Measurements from ENCODE around the gene ZNF160. TPM values are rescaled to one million over a fixed set of nuclear protein-coding genes. Genes with fewer than 3 reads are reported as not detected.

ZNF160 gene
- total RNA-seq, 2 experiments from 2014 or later = 48.0 to 50.0 TPM

DNA sequence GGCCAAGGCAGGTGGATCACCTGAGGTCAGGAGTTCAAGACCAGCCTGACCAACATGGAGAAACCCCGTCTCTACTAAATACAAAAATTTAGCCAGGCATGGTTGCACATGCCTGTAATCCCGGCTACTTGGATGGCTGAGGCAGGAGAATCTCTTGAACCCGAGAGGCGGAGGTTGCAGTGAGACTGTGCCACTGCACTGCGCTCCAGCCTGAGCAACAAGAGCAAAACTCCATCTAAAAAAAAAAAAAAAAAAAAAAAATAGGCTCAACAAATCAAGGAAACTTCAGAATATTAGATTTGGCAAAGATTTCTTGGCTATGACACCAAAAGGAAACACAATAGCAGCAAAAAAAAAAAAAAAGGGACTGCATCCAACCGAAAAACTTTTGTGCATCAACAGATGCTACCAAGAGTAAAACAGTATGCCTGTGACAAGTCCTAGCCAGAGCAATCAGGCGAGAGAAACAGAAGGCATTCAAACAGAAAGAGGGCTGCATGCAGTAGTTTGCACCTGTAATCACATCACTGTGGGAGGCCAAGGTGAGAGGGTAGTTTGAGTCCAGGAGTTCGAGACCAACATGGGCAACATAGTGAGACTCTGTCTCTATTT is 23.8 kb downstream of the ZNF160 start:
- Mint-ChIP-seq H3K4me3 (no peak overlapping the region), H3K4me1 (ENCODE audit: low read depth) (peaks cover 11% of the 10 kb centered on the region), H3K27ac (no peak overlapping the region), H3K9me3 (peaks cover 50% of the 10 kb centered on the region), H3K36me3 (ENCODE audit: low read depth) (peaks cover 97% of the 10 kb centered on the region), H3K27me3 (no peaks in the 10 kb centered on the region)
- TF ChIP-seq, protein P1, sequence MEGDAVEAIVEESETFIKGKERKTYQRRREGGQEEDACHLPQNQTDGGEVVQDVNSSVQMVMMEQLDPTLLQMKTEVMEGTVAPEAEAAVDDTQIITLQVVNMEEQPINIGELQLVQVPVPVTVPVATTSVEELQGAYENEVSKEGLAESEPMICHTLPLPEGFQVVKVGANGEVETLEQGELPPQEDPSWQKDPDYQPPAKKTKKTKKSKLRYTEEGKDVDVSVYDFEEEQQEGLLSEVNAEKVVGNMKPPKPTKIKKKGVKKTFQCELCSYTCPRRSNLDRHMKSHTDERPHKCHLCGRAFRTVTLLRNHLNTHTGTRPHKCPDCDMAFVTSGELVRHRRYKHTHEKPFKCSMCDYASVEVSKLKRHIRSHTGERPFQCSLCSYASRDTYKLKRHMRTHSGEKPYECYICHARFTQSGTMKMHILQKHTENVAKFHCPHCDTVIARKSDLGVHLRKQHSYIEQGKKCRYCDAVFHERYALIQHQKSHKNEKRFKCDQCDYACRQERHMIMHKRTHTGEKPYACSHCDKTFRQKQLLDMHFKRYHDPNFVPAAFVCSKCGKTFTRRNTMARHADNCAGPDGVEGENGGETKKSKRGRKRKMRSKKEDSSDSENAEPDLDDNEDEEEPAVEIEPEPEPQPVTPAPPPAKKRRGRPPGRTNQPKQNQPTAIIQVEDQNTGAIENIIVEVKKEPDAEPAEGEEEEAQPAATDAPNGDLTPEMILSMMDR (IDR thresholded peaks at IDR 0.05) = no peak
- intact Hi-C loops (cut with micrococcal nuclease) = no loop called here
- DNase-seq = no peak
- ChIA-PET POLR2A (no interaction called here), CTCF (no interaction called here)
- ATAC-seq = no peak

DNA sequence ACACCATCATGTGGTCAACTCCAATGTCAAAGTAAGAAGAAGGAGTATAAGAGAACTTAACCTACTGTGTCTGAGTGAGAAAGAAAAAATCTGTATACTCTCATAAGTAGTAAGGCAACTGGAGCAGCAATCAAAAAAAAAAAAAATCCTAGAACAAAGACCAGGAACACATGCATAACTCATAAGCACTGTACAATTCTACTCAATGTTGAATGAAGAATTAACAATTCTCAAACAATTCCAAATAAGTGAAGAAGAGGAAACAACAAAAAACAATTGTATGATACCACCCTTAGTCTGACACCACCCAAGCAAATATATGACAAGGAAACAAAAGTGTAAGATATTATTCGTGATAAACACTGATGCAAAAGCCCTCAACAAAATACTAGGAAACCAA is 24.6 kb downstream of the ZNF160 start:
- TF ChIP-seq, protein P1 (IDR thresholded peaks at IDR 0.05) = no peak
- Mint-ChIP-seq H3K36me3 (ENCODE audit: low read depth) (peaks cover 96% of the 10 kb centered on the region), H3K9me3 (peaks cover 53% of the 10 kb centered on the region), H3K4me3 (no peak overlapping the region), H3K27ac (no peak overlapping the region), H3K27me3 (no peaks in the 10 kb centered on the region), H3K4me1 (ENCODE audit: low read depth) (peaks cover 11% of the 10 kb centered on the region)
- CTCF ChIA-PET = no interaction called here
- no peak for ATAC-seq
- POLR2A ChIA-PET = no interaction called here
- no peak for DNase-seq
- intact Hi-C loops (cut with micrococcal nuclease) = no loop called here

DNA sequence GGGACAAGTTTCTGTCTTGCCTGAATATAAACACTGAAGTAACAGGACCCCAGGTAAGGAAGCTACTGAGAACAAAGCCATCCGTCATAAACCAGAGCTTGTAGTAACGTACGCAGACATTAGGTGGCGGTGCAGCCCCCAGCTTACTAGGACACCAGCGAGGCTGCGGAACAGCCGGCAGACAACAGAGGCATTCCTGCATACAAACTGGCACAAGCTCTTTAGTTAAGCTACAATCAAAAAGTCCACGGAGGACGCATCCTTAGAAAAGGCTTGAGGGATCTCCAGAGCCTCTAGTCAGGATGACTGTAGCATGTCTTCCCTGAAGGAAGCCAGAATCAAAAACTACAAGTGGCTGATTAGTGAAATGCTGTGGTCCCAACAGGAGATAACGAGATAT is 26.2 kb downstream of the ZNF160 start:
- DNase-seq (peak; percentile 61), ATAC-seq (no peak)
- Mint-ChIP-seq H3K4me1 (ENCODE audit: low read depth) (peaks cover 11% of the 10 kb centered on the region), H3K36me3 (ENCODE audit: low read depth) (peaks cover 96% of the 10 kb centered on the region), H3K9me3 (peaks cover 53% of the 10 kb centered on the region), H3K27me3 (no peaks in the 10 kb centered on the region), H3K4me3 (no peak overlapping the region), H3K27ac (no peak overlapping the region)
- ChIA-PET POLR2A (no interaction called here), CTCF (interaction anchor here (1.0 kb wide), 2 partner anchors 56 to 182 kb away, joined by 3 read pairs; no protein-coding TSS in a partner anchor)
- intact Hi-C loops (cut with micrococcal nuclease) = no loop called here
- TF ChIP-seq, protein P1 (IDR thresholded peaks at IDR 0.05) = peak; percentile 44

DNA sequence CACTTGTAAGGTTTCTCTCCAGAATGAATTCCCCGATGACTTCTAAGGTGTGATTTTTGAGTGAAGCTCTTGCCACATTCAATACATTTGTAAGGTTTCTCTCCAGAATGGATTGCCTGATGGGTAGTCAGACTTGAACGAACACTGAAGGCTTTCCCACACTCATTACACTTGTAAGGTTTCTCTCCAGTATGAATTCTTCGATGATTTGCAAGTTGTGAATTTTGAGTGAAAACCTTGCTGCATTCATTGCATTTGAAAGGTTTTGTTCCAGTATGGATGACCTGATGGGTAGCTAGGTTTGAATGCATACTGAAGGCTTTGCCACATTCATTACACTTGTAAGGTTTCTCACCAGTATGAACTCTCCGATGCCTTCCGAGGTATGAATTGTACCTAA is 34.4 kb downstream of the ZNF160 start:
- H3K27ac Mint-ChIP-seq = no peak overlapping the region
- H3K36me3 Mint-ChIP-seq (ENCODE audit: low read depth) = peaks cover 74% of the 10 kb centered on the region
- H3K27me3 Mint-ChIP-seq = no peaks in the 10 kb centered on the region
- TF ChIP-seq, protein P1 (IDR thresholded peaks at IDR 0.05) = no peak
- CTCF ChIA-PET = no interaction called here
- POLR2A ChIA-PET = no interaction called here
- no peaks in the 10 kb centered on the region for H3K4me1 Mint-ChIP-seq (ENCODE audit: low read depth)
- no peak overlapping the region for H3K4me3 Mint-ChIP-seq
- no peak for DNase-seq
- H3K9me3 Mint-ChIP-seq = peaks cover 53% of the 10 kb centered on the region
- ATAC-seq = no peak
- intact Hi-C loops (cut with micrococcal nuclease) = no loop called here

DNA sequence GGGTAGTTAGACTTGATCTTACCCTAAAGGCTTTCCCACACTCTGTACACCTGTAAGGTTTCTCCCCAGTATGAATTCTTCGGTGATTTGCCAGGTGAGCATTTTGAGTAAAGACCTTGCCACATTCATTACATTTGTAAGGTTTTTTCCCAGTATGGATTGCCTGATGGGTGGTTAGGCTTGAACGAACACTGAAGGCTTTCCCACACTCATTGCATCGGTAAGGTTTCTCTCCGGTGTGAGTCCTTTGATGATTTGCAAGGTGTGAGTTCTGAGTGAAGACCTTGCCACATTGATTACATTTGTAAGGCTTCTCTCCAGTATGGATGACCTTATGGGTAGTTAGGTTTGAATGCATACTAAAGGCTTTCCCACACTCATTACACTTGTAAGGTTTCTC is 35.0 kb downstream of the ZNF160 start:
- Mint-ChIP-seq H3K27me3 (no peaks in the 10 kb centered on the region), H3K4me1 (ENCODE audit: low read depth) (no peaks in the 10 kb centered on the region), H3K4me3 (no peak overlapping the region), H3K9me3 (peaks cover 56% of the 10 kb centered on the region), H3K36me3 (ENCODE audit: low read depth) (peaks cover 72% of the 10 kb centered on the region), H3K27ac (no peak overlapping the region)
- ATAC-seq (no peak), DNase-seq (no peak)
- intact Hi-C loops (cut with micrococcal nuclease) = no loop called here
- ChIA-PET POLR2A (no interaction called here), CTCF (no interaction called here)
- TF ChIP-seq, protein P1 (IDR thresholded peaks at IDR 0.05) = no peak

All from activated CD8-positive, alpha-beta T cell treated with anti-CD3 and anti-CD28 coated beads for 36 hours (primary cell).